DND-41 (cell line): Measurements from ENCODE around the gene RAPGEF5.

Experiments
- EZH2 ChIP-seq: IDR thresholded peaks from 3 replicates; pipeline ENCODE4 v1.6.1; 2012; ENCODE audit warnings: borderline replicate concordance, low read depth, mild to moderate bottlenecking, moderate library complexity, low read length, inconsistent platforms; ENCODE audit not compliant: severe bottlenecking
- TF ChIP-seq, protein P1 (sequence below): IDR thresholded peaks from 2 replicates; pipeline ENCODE4 v1.5.1; 2012; ENCODE audit warnings: borderline replicate concordance, low read length, moderate library complexity, mild to moderate bottlenecking; ENCODE audit not compliant: poor library complexity, severe bottlenecking; ENCODE audit errors: extremely low read depth

DNA sequence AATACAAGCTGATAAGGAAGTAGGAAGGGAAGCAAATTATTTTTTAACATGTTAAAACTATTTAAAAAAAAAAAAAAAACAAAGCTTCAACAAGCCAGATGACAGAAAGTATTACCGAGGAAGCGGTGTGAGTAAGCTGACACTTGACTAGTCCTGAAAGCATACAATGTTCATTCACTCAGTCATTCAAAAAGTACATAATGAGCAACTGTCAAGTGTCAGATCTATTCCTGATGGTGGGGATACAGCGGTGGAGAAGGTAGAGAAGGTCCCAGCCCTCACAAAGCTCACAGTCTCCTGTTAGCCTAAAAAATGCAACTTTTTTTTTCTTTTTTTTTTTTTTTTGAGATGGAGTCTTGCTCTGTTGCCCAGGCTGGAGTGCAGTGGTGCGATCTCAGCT lies 40.0 kb downstream of the RAPGEF5 start:
- TF ChIP-seq, protein P1, sequence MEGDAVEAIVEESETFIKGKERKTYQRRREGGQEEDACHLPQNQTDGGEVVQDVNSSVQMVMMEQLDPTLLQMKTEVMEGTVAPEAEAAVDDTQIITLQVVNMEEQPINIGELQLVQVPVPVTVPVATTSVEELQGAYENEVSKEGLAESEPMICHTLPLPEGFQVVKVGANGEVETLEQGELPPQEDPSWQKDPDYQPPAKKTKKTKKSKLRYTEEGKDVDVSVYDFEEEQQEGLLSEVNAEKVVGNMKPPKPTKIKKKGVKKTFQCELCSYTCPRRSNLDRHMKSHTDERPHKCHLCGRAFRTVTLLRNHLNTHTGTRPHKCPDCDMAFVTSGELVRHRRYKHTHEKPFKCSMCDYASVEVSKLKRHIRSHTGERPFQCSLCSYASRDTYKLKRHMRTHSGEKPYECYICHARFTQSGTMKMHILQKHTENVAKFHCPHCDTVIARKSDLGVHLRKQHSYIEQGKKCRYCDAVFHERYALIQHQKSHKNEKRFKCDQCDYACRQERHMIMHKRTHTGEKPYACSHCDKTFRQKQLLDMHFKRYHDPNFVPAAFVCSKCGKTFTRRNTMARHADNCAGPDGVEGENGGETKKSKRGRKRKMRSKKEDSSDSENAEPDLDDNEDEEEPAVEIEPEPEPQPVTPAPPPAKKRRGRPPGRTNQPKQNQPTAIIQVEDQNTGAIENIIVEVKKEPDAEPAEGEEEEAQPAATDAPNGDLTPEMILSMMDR = no peak
- no peak for TF ChIP-seq EZH2
